Kidney (tissue), 14 donors: ENCODE results near the gene RADIL. TPM values are rescaled to one million over a fixed set of nuclear protein-coding genes. Genes with fewer than 3 reads are reported as not detected.

Source experiments
- DNase-seq, 5 donors: peaks; one replicate each; pipeline ENCODE4 v3.0.0-alpha.2; 2013 to 2020
- FAIRE-seq: peaks from 2 replicates; lab custom pipeline; 2012; peaks lifted over from hg19 to GRCh38; lab: Jason Lieb, UNC
- H3K27ac ChIP-seq, 2 donors: one replicate each; pipeline ENCODE4 v1.7.0; 2013; ENCODE audit warnings: low read depth in 2 of 2, low read length in 2 of 2, inconsistent platforms in 1 of 2
- H3K27me3 ChIP-seq: one replicate; pipeline ENCODE4 v1.7.1; 2013; ENCODE audit warnings: low read length, inconsistent platforms; ENCODE audit not compliant: control insufficient read depth, insufficient read depth
- H3K36me3 ChIP-seq, 3 donors: one replicate each; pipeline versions ENCODE4 v1.7.0 to v1.7.1; 2013; ENCODE audit warnings: low read length in 3 of 3, control low read depth in 1 of 3, inconsistent platforms in 1 of 3; ENCODE audit not compliant: insufficient read depth in 3 of 3, control insufficient read depth in 2 of 3
- H3K4me1 ChIP-seq, 3 donors: one replicate each; pipeline versions ENCODE4 v1.7.0 to v1.7.1; 2013; ENCODE audit warnings: low read length in 3 of 3, inconsistent platforms in 1 of 3, low read depth in 1 of 3; ENCODE audit not compliant: control insufficient read depth in 2 of 3, insufficient read depth in 2 of 3
- H3K4me3 ChIP-seq, 3 donors: one replicate each; pipeline versions ENCODE4 v1.7.0 to v1.8.1; 2013; ENCODE audit warnings: low read length in 3 of 3, control low read depth in 1 of 3, inconsistent platforms in 1 of 3
- H3K9ac ChIP-seq, 3 donors: one replicate each; pipeline versions ENCODE4 v1.7.0 to v1.7.1; 2013; ENCODE audit warnings: low read length in 3 of 3, control low read depth in 1 of 3, inconsistent platforms in 1 of 3
- H3K9me3 ChIP-seq, 3 donors: one replicate each; pipeline versions ENCODE4 v1.7.0 to v1.7.1; 2013; ENCODE audit warnings: low read length in 3 of 3, control low read depth in 1 of 3, inconsistent platforms in 1 of 3; ENCODE audit not compliant: control insufficient read depth in 2 of 3, insufficient read depth in 1 of 3
- CTCF ChIP-seq: IDR thresholded peaks from 3 replicates; pipeline ENCODE4 v1.5.1; 2012; ENCODE audit warnings: mild to moderate bottlenecking, moderate library complexity, borderline replicate concordance; ENCODE audit not compliant: insufficient read depth; ENCODE audit errors: extremely low read depth
- intact Hi-C: fragments of 100-400 bp; cut with DNase I; formaldehyde crosslinking; loops from one replicate; pipeline ENCODE4 v1.11.1; 2022
- polyA plus RNA-seq: library from polyadenylated mRNA; stranded (reverse); fragments of 350-450 nt; fragmentation: Illumina TruSeq; extraction: RNeasy Lipid Tissue Mini Kit (QIAGEN cat#74804); gene quantifications from one replicate; pipeline ENCODE4 v1.2.3, GENCODE V29; 2014; ENCODE audit warnings: low read depth, low replicate concordance; ENCODE audit not compliant: insufficient read depth
- total RNA-seq: library from RNA; stranded (reverse); fragmentation: NEBNext Ultra II Directional; extraction: Animal tissue kit (Norgen Biotek cat#: 25700); gene quantifications from one replicate; pipeline ENCODE4 v1.2.1, GENCODE V29; 2021
- donor health status: control.
- donor health status: control.
- donor health status: control.
- donor health status: control.
- donor health status: control.
- donor health status: DM: yes; HTN: yes; CAD: no.
- donor health status: Normal renal cell carcinoma (clear cell type).

The RADIL gene
- total and polyA plus RNA-seq, 2 donors from 2014 or later, result 1.0 to 1.7 TPM

DNA sequence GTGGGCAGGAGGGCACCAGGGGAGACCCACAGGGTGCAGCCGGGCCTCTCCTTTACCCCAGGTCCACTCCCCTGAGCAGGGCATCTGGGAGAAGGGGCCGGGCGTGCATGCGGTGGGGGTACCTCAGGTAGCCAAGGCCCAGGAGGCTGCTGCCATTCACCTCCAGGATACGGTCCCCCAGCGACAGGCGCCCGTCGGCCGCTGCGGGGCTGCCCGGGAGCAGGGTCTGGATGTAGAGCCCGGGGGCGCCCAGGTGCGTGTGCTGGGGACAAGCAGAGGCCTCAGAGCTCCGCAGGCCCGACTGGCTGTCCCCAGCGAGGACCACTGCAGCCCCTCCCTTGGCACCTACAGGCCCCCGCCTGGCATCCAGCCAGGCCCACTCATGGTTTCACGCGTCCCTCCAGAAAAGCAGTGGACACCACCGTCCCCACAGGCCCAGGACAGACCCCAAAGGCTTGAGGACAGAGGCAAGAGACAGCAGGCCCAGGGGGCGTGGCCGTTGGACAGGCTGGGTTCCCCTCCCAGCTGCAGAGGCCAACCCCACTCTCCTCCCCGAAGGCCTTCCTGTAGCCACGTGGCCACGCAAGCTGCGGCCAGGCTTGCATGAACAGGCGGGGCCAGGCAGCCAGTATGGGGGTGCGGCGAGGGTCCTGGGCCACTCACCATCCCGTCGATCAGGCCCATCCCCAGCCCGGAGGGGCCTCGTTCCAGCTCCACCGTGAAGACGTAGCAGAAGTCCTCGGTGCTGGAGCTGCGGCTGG is 83.8 kb downstream of the RADIL start:
- no peak for TF ChIP-seq CTCF
- H3K4me3 ChIP-seq, result no peak overlapping the region
- H3K27me3 ChIP-seq, result no peaks in the 10 kb centered on the region
- FAIRE-seq (no peak), DNase-seq (peak in 2 of 5 donors; percentile 63 to 73)
- no peaks in the 10 kb centered on the region for H3K9me3 ChIP-seq
- no peaks in the 10 kb centered on the region for H3K4me1 ChIP-seq
- H3K27ac ChIP-seq, result no peak overlapping the region
- H3K9ac ChIP-seq, result no peak overlapping the region
- no peaks in the 10 kb centered on the region for H3K36me3 ChIP-seq
- intact Hi-C loops, result no loop called here

DNA sequence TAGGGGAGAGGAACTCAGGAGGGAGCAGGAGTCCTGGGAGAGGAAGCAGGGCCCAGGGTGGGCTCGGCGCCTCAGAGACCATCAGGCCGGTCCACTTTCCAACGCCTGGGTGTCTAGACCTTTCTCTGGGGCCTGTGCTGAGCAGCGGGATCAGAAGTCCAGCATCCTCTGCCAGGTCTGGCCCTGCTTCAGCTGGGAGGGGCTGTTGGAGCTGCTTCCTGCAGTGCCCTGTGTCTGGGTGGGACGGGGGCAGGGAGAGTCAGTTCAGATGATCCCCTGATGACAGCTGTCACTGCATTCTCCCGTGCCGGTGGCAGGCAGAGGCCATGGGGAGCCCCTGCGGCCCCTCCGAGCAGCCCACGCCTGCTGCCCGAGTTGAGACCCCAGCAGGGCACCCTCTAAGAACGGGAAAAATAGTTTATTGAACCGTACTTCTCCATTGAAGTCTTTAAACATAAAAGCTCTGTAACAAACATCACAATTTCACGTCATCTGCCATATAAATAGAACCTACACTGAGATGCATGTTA is 84.7 kb downstream of the RADIL start:
- H3K27ac ChIP-seq, result no peak overlapping the region
- H3K4me1 ChIP-seq, result no peaks in the 10 kb centered on the region
- intact Hi-C loops, result no loop called here
- no peaks in the 10 kb centered on the region for H3K36me3 ChIP-seq
- H3K27me3 ChIP-seq, result no peaks in the 10 kb centered on the region
- DNase-seq (no peak), FAIRE-seq (no peak)
- no peak overlapping the region for H3K9ac ChIP-seq
- H3K4me3 ChIP-seq, result no peak overlapping the region
- no peak for TF ChIP-seq CTCF
- no peaks in the 10 kb centered on the region for H3K9me3 ChIP-seq

DNA sequence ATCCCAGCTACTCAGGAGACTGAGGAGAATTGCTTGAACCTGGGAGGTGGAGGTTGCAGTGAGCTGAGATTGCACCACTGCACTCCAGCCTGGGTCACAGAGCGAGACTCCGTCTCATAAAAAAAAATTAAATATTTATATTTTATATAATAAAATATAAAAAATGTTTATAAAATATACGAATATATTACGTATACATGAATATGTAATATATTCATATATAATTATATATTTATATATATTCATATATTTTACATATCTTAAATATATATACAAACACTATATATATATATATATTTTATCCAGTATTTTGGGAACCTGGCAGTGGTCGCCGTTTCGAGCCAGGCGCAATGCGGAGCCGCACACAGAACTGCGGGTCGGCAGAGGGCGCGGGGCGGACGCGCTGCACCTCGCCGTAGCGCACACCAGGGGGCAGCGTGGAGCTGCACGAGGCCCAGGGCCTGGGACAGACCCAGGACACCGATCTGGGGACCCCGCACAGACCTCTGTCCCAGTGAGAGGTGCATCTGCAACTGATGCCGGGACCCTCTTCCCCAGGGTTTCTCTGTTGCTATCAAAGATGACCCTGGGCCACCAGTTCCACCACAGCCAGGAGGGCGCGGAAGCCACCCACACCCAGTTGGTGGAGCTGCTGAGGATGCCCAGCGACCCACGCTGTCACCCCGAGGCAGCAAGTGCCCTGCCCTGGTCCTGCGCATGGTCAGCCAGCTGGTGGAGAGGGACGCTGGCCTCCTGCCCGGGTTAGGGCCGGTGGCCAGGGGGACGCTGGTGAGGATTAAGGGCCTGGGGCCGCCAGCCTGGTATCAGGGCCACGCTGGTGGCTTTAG is 85.4 kb downstream of the RADIL start:
- peak in 4 of 5 donors; percentile 65 to 81 (median 72) for DNase-seq
- Histone ChIP-seq H3K9ac (no peak overlapping the region), H3K27ac (no peak overlapping the region), H3K36me3 (no peaks in the 10 kb centered on the region), H3K27me3 (no peaks in the 10 kb centered on the region), H3K4me1 (no peaks in the 10 kb centered on the region), H3K4me3 (no peak overlapping the region), H3K9me3 (no peaks in the 10 kb centered on the region)
- intact Hi-C loops, result no loop called here
- no peak for FAIRE-seq
- TF ChIP-seq CTCF, result peak; percentile 75
